Posterior vena cava (tissue), 2 donors: ENCODE measurements around the gene HACL1. TPM values are rescaled to one million over a fixed set of nuclear protein-coding genes. Genes with fewer than 3 reads are reported as not detected.
"Not testable (repeated sequence)": the region's sequence is repeated elsewhere in the genome, so short reads cannot be mapped to it uniquely, and the experiment has no call there.

ENCODE experiments used
- DNase-seq: peaks from one replicate; pipeline ENCODE4 v3.0.0-alpha.2; 2020; ENCODE audit warnings: low spot score
- intact Hi-C, 2 donors: fragments of 100-400 bp; cut with DNase I; formaldehyde crosslinking; loops; one replicate each; pipeline versions ENCODE4 v1.14.1 to v1.14.2; 2022 to 2023
- total RNA-seq, 2 donors: library from RNA; stranded (reverse); fragmentation: NEBNext Ultra II Directional; extraction: Animal tissue kit (Norgen Biotek cat#: 25700); gene quantifications; one replicate each; pipeline ENCODE4 v1.2.1, GENCODE V29; 2021
- donor health status: DM: yes; HTN: yes; CAD: no.
- donor health status: DM: yes; HTN: yes; CAD: no.

The HACL1 gene
- total RNA-seq, 2 donors from 2014 or later: 18.5 to 21.2 TPM

- DNase-seq: no peak
- intact Hi-C loops: no loop called here
Measured at GRCh38 chr3:15542614-15543013, 58.8 kb downstream of the HACL1 start.

- no peak for DNase-seq
- intact Hi-C loops: no loop called here
Measured at GRCh38 chr3:15541371-15541770, 60.0 kb downstream of the HACL1 start.

- intact Hi-C loops: no loop called here
- DNase-seq: no peak
Measured at GRCh38 chr3:15539066-15539465, 62.3 kb downstream of the HACL1 start.

- DNase-seq: no peak
- intact Hi-C loops: no loop called here
Measured at GRCh38 chr3:15538345-15538744, 63.0 kb downstream of the HACL1 start.

- intact Hi-C loops: no loop called here
- no peak for DNase-seq
Measured at GRCh38 chr3:15536856-15537255, 64.5 kb downstream of the HACL1 start.

- DNase-seq: no peak
- intact Hi-C loops: no loop called here
Measured at GRCh38 chr3:15535732-15536131, 65.6 kb downstream of the HACL1 start.

GRCh38 chr3:15532614-15533013 lies 68.8 kb downstream of the HACL1 start:
- DNase-seq, intact Hi-C loops: not testable (repeated sequence)

GRCh38 chr3:15531346-15531745 lies 70.0 kb downstream of the HACL1 start:
- intact Hi-C loops: no loop called here
- no peak for DNase-seq

GRCh38 chr3:15528854-15529537 lies 72.4 kb downstream of the HACL1 start:
- DNase-seq: no peak
- intact Hi-C loops: no loop called here

GRCh38 chr3:15527031-15527459 lies 74.3 kb downstream of the HACL1 start:
- no peak for DNase-seq
- intact Hi-C loops: no loop called here

GRCh38 chr3:15525790-15526189 lies 75.6 kb downstream of the HACL1 start:
- intact Hi-C loops: no loop called here
- no peak for DNase-seq

- no peak for DNase-seq
- intact Hi-C loops: no loop called here
Measured at GRCh38 chr3:15523660-15524417, 77.5 kb downstream of the HACL1 start.

- intact Hi-C loops: no loop called here
Measured at GRCh38 chr3:15522016-15522415, 79.4 kb downstream of the HACL1 start.

GRCh38 chr3:15521573-15521965 lies 79.8 kb downstream of the HACL1 start, which contains the start of gene COLQ:
COLQ (minus strand) TSS chr3:15521706; CDS start chr3:15521625, 81 bp downstream.
- no peak for DNase-seq
- intact Hi-C loops: no loop called here

More at GRCh38 chr3:15522016-15522415, 79.4 kb downstream of the HACL1 start:
- DNase-seq: no peak

GRCh38 chr3:15520804-15521572 lies 80.4 kb downstream of the HACL1 start:
- intact Hi-C loops: no loop called here
- no peak for DNase-seq

GRCh38 chr3:15520185-15520584 lies 81.2 kb downstream of the HACL1 start:
- no peak for DNase-seq
- intact Hi-C loops: no loop called here

GRCh38 chr3:15519096-15519495 lies 82.3 kb downstream of the HACL1 start:
- no peak for DNase-seq
- intact Hi-C loops: no loop called here

- DNase-seq: no peak
- intact Hi-C loops: no loop called here
Measured at GRCh38 chr3:15514663-15515340, 86.6 kb downstream of the HACL1 start.

GRCh38 chr3:15513810-15514662 lies 87.3 kb downstream of the HACL1 start:
- intact Hi-C loops: no loop called here
- DNase-seq: no peak
